Fibroblast of the conjunctiva (primary cell): Measurements from ENCODE around the gene SLC7A4.

Experiments
- DNase-seq: peaks from one replicate; pipeline ENCODE4 v3.0.0-alpha.2; 2010; ENCODE audit warnings: low read depth

SLC7A4 gene

GRCh38 chr22:20983081-20983771 is 49.1 kb downstream of the SLC7A4 start:
- DNase-seq = no peak

DNA sequence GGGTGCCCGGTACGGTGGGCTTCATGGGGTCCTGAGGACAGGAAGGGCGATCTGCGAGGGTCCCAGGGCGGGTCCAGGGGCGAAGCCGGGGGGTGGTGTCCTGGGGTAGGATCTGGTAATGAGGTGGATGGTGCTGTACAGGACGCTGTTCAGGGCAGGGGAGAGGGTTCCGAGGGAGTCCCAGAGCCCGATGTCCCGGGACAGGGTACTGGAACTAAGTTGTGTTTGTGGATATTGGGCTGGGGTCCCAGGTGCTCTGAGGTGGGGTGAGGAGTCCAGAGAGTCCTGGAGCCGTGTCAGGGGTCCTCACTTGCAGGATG is 49.8 kb downstream of the SLC7A4 start:
- no peak for DNase-seq

DNA sequence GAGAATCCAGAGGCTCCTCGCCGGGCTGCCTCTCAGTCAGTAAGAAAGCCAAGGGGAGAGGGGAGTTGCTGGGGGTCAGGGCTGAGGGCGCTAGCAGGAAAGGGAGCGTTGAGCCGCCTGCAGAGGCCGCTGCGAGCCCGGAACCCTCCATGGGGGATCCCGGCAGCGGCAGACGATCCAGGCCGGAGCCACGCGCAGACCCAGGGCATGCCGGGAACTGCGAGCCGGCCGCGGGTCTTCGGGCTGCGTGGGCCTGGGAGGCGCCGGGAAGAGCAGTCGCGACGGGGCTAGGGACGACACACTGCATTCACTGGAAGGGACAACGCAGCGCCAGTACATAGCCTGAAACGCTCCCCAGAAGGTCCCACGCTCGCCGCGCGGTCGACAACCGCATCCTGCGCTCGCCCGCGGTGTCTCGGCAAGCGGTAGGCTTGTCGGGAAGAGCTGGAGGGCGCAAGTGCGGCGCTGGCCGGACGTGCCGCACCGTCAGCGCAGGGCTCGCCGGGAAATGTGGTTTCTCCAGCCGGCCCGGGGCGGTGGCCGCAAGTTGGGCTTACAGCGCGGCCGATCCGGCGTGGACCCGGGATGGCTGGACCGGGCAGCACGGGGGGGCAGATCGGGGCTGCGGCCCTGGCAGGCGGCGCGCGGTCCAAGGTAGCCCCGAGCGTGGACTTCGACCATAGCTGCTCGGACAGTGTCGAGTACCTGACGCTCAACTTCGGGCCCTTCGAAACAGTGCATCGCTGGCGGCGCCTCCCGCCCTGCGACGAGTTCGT is 50.4 kb downstream of the SLC7A4 start, which contains the start of gene LZTR1:
LZTR1 (plus strand) TSS at position 511 of the 776 bp plus-strand sequence; CDS start at position 586, 75 bp downstream.
- peak; percentile 63 for DNase-seq

GRCh38 chr22:20980938-20981722 is 51.2 kb downstream of the SLC7A4 start:
- no peak for DNase-seq

- no peak for DNase-seq
These were observed 51.8 kb downstream of the SLC7A4 start for GRCh38 chr22:20980523-20980922.

GRCh38 chr22:20979940-20980453 is 52.4 kb downstream of the SLC7A4 start:
- DNase-seq = no peak

DNA sequence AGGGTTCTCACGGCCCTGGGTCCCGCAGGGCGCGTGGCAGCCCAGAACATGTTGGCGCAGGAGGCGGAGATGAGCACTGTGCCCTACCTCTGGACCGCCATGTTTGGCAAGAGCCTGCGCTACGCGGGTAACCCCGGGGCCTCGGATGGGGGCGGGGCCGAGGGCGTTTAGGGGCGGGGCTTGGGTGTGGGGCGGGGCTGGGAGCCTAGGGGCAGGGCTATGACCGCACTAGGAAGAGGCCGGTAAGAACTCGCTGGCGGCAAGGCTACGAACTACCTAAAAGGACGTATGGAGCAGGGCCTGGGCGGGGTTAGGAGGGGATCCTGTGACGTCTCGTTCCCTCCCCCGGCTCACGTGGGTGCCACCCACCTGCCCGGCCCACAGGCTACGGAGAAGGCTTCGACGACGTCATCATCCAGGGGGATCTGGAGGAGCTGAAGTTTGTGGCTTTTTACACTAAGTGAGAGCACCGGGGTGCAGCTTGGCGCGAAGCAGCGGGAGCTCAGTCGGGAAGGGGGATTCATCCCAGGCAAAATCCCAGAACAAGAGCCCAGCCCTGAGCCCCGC is 53.0 kb downstream of the SLC7A4 start:
- peak; percentile 65 for DNase-seq
